ENCODE results near the gene MRS2.
A peak's percentile ranks its signal among the peaks of the same experiment; 100 is the strongest.
"Not testable (repeated sequence)": the region's sequence is repeated elsewhere in the genome, so short reads cannot be mapped to it uniquely, and the experiment has no call there.

The MRS2 gene

GRCh38 chr6:24387818-24388217 is 14.9 kb upstream of the MRS2 start:
- no peak for TF ChIP-seq Cebpa-rat (IDR thresholded peaks at IDR 0.05)
- peaks cover 0 to 17% (median 14%) of the 10 kb centered on the region in 10 experiments; a peak in 15 of 20 replicates for H3K4me1 ChIP-seq
- H3K27me3 ChIP-seq, result peaks cover 0 to 12% (median 0%) of the 10 kb centered on the region in 11 experiments; a peak in 5 of 22 replicates
- H3K9me3 ChIP-seq (replicated peaks in 1 of 11), result no peaks in the 10 kb centered on the region
- H3K4me3 ChIP-seq, result no peak overlapping the region
- H3K27ac ChIP-seq, result no peak overlapping the region
- no peaks in the 10 kb centered on the region for H3K36me3 ChIP-seq
- H3K4me2 ChIP-seq, result no peak overlapping the region
- H4K20me1 ChIP-seq, result no peaks in the 10 kb centered on the region; a peak in 1 of 22 replicates
- H3K9ac ChIP-seq, result no peak overlapping the region

GRCh38 chr6:24391208-24391607 is 11.5 kb upstream of the MRS2 start:
- H3K27ac ChIP-seq, result no peak overlapping the region
- no peaks in the 10 kb centered on the region; a peak in 1 of 22 replicates for H3K36me3 ChIP-seq
- H3K4me3 ChIP-seq, result no peak overlapping the region
- no peak for TF ChIP-seq Cebpa-rat (IDR thresholded peaks at IDR 0.05)
- peaks cover 11 to 19% (median 16%) of the 10 kb centered on the region in 10 experiments; a peak in 18 of 20 replicates for H3K4me1 ChIP-seq
- H3K9me3 ChIP-seq (replicated peaks in 1 of 11), result peaks cover 4 to 17% (median 6%) of the 10 kb centered on the region in 11 experiments; a peak in 21 of 22 replicates
- no peaks in the 10 kb centered on the region; a peak in 1 of 22 replicates for H4K20me1 ChIP-seq
- H3K4me2 ChIP-seq, result peak overlapping the region in 7 of 11 experiments; percentile 37 to 69 (median 56); a peak in 11 of 22 replicates
- H3K27me3 ChIP-seq, result peaks cover 0 to 20% (median 3%) of the 10 kb centered on the region in 11 experiments; a peak in 6 of 22 replicates
- no peak overlapping the region for H3K9ac ChIP-seq

GRCh38 chr6:24391756-24392405 is 10.9 kb upstream of the MRS2 start:
- H3K9ac ChIP-seq, result no peak overlapping the region

GRCh38 chr6:24394061-24394779 is 8.5 kb upstream of the MRS2 start:
- H3K36me3 ChIP-seq, result no peaks in the 10 kb centered on the region; a peak in 1 of 22 replicates
- no peak for TF ChIP-seq Cebpa-rat (IDR thresholded peaks at IDR 0.05)
- H3K9ac ChIP-seq, result no peak overlapping the region
- H3K27ac ChIP-seq, result 0 out of 22 replicates have a peak overlapping the region, but pooled peaks of 1 of the 11 experiments have one; percentile 16
- H3K4me3 ChIP-seq, result no peak overlapping the region
- H4K20me1 ChIP-seq, result no peaks in the 10 kb centered on the region; a peak in 1 of 22 replicates
- peaks cover 16 to 43% (median 24%) of the 10 kb centered on the region in 11 experiments for H3K9me3 ChIP-seq (replicated peaks in 1 of 11)
- peaks cover 0 to 21% (median 4%) of the 10 kb centered on the region in 11 experiments; a peak in 12 of 22 replicates for H3K27me3 ChIP-seq
- H3K4me2 ChIP-seq, result peak overlapping the region in 5 of 11 experiments; percentile 12 to 50 (median 38); a peak in 5 of 22 replicates
- H3K4me1 ChIP-seq, result peaks cover 11 to 19% (median 16%) of the 10 kb centered on the region in 10 experiments; a peak in 18 of 20 replicates

More at GRCh38 chr6:24391756-24392405, 10.9 kb upstream of the MRS2 start:
- Histone ChIP-seq H3K4me1 (peaks cover 11 to 19% (median 16%) of the 10 kb centered on the region in 10 experiments; a peak in 18 of 20 replicates), H3K36me3 (no peaks in the 10 kb centered on the region; a peak in 1 of 22 replicates), H3K27ac (no peak overlapping the region), H3K27me3 (peaks cover 0 to 20% (median 3%) of the 10 kb centered on the region in 11 experiments; a peak in 6 of 22 replicates), H3K4me2 (peak overlapping the region in 10 of 11 experiments; percentile 11 to 69 (median 52); a peak in 17 of 22 replicates), H3K9me3 (replicated peaks in 1 of 11) (peaks cover 11 to 24% (median 13%) of the 10 kb centered on the region in 11 experiments), H3K4me3 (no peak overlapping the region), H4K20me1 (no peaks in the 10 kb centered on the region; a peak in 1 of 22 replicates)
- TF ChIP-seq Cebpa-rat (IDR thresholded peaks at IDR 0.05), result no peak

GRCh38 chr6:24394780-24395437 is 7.8 kb upstream of the MRS2 start:
- Histone ChIP-seq H3K4me1 (peaks cover 11 to 19% (median 16%) of the 10 kb centered on the region in 10 experiments; a peak in 18 of 20 replicates), H4K20me1 (no peaks in the 10 kb centered on the region; a peak in 1 of 22 replicates), H3K4me2 (peak overlapping the region in 7 of 11 experiments; percentile 12 to 50 (median 28); a peak in 12 of 22 replicates), H3K4me3 (no peak overlapping the region), H3K9ac (no peak overlapping the region), H3K36me3 (no peaks in the 10 kb centered on the region; a peak in 1 of 22 replicates), H3K27me3 (peaks cover 0 to 28% (median 8%) of the 10 kb centered on the region in 11 experiments; a peak in 18 of 22 replicates), H3K27ac (0 out of 22 replicates have a peak overlapping the region, but pooled peaks of 1 of the 11 experiments have one; percentile 16), H3K9me3 (replicated peaks in 1 of 11) (peaks cover 16 to 43% (median 24%) of the 10 kb centered on the region in 11 experiments)
- TF ChIP-seq Cebpa-rat (IDR thresholded peaks at IDR 0.05), result no peak

- Histone ChIP-seq H3K36me3 (no peaks in the 10 kb centered on the region; a peak in 1 of 22 replicates), H3K27ac (no peak overlapping the region), H3K9me3 (replicated peaks in 1 of 11) (peaks cover 16 to 47% (median 24%) of the 10 kb centered on the region in 11 experiments), H3K9ac (no peak overlapping the region), H3K4me2 (no peak overlapping the region), H3K27me3 (peaks cover 6 to 42% (median 27%) of the 10 kb centered on the region in 11 experiments), H4K20me1 (no peaks in the 10 kb centered on the region; a peak in 1 of 22 replicates), H3K4me1 (peaks cover 7 to 18% (median 10%) of the 10 kb centered on the region in 10 experiments; a peak in 18 of 20 replicates), H3K4me3 (no peak overlapping the region; a peak in 1 of 20 replicates)
- no peak for TF ChIP-seq Cebpa-rat (IDR thresholded peaks at IDR 0.05)
Measured at GRCh38 chr6:24396824-24397223, 5.9 kb upstream of the MRS2 start.

- H3K9me3 ChIP-seq (replicated peaks in 1 of 11), result peaks cover 16 to 49% (median 25%) of the 10 kb centered on the region in 11 experiments
- no peaks in the 10 kb centered on the region for H4K20me1 ChIP-seq
- peaks cover 14 to 46% (median 35%) of the 10 kb centered on the region in 11 experiments for H3K27me3 ChIP-seq
- no peak for TF ChIP-seq Cebpa-rat (IDR thresholded peaks at IDR 0.05)
- H3K36me3 ChIP-seq, result no peaks in the 10 kb centered on the region; a peak in 1 of 22 replicates
- H3K4me1 ChIP-seq, result peaks cover 0 to 18% (median 5%) of the 10 kb centered on the region in 10 experiments; a peak in 8 of 20 replicates
- no peak overlapping the region for H3K9ac ChIP-seq
- H3K27ac ChIP-seq, result no peak overlapping the region
- H3K4me3 ChIP-seq, result no peak overlapping the region
- no peak overlapping the region for H3K4me2 ChIP-seq
Measured at GRCh38 chr6:24397631-24398030, 5.1 kb upstream of the MRS2 start.

GRCh38 chr6:24400045-24401039 is 2.4 kb upstream of the MRS2 start:
- H4K20me1 ChIP-seq, result peaks cover 0 to 14% (median 0%) of the 10 kb centered on the region in 11 experiments; a peak in 8 of 22 replicates
- not testable (repeated sequence) for H3K36me3 ChIP-seq, H3K27ac ChIP-seq, H3K4me2 ChIP-seq, H3K4me3 ChIP-seq, H3K9ac ChIP-seq
- H3K27me3 ChIP-seq, result peaks cover 35 to 62% (median 56%) of the 10 kb centered on the region in 11 experiments
- H3K9me3 ChIP-seq (replicated peaks in 1 of 11), result peaks cover 16 to 46% (median 31%) of the 10 kb centered on the region in 11 experiments
- peaks cover 0 to 15% (median 4%) of the 10 kb centered on the region in 10 experiments; a peak in 9 of 20 replicates for H3K4me1 ChIP-seq

All from BLaER1 treated with 17β-estradiol and CSF1 and Interleukin-3, amounts not matched to agents 10 nM and 100 nM (cell line).